ENCODE data around the gene S100P.
"Not testable (repeated sequence)": the region's sequence is repeated elsewhere in the genome, so short reads cannot be mapped to it uniquely, and the experiment has no call there.

S100P gene

DNA sequence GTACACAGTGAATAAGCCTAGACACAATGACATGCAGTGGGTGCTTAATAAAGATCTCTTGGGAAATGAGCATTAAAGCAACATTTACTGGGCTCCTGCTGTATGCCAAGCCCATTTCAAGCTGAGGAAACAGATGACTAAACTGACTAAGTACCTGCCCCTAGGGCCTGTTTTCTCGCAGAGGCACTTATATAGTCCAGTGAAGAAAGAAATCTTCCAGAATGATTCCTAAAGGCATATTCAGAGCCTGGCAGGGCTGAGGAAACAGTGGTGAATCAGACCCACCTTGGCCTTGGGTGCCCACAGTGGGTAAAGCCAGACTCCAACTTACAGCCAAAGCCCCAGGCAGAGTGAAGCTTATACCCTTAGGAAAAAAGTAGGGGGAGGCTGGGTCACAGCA is 22.0 kb upstream of the S100P start:
- in situ Hi-C loops (cut with HindIII; ENCODE audit: low pct_ligation_motif_present, low sequenced_read_pairs): no loop called here
- DNase-seq: no peak
- peaks cover 3% of the 10 kb centered on the region for H3K36me3 ChIP-seq (replicated peaks)
- no peaks in the 10 kb centered on the region for H3K27me3 ChIP-seq (replicated peaks)
- H3K4me3 ChIP-seq (ENCODE audit: low read depth, low read length): no peak overlapping the region
- H3K27ac ChIP-seq: no peak overlapping the region
- TF ChIP-seq, protein P1, sequence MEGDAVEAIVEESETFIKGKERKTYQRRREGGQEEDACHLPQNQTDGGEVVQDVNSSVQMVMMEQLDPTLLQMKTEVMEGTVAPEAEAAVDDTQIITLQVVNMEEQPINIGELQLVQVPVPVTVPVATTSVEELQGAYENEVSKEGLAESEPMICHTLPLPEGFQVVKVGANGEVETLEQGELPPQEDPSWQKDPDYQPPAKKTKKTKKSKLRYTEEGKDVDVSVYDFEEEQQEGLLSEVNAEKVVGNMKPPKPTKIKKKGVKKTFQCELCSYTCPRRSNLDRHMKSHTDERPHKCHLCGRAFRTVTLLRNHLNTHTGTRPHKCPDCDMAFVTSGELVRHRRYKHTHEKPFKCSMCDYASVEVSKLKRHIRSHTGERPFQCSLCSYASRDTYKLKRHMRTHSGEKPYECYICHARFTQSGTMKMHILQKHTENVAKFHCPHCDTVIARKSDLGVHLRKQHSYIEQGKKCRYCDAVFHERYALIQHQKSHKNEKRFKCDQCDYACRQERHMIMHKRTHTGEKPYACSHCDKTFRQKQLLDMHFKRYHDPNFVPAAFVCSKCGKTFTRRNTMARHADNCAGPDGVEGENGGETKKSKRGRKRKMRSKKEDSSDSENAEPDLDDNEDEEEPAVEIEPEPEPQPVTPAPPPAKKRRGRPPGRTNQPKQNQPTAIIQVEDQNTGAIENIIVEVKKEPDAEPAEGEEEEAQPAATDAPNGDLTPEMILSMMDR (IDR thresholded peaks at IDR 0.05; ENCODE audit: low read depth, low read length, missing control alignments): no peak

DNA sequence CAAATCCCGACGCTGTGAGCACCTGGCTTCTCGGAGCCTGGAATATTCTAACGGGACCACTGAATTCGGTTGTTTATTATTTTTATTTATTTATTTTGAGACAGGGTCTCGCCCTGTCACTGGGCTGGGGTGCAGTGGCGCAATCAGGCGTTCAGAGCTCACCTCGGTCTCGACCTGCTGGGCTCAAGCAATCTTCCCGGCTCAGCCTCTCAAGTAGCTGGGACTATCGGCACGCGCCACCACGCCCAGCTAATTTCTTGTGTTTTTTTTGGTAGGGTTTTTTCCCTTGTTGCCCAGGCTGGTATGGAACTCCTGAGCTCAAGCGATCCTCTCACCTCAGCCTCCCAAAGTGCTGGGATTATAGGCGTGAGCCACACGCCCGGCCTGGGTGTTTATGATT is 21.5 kb upstream of the S100P start:
- DNase-seq: no peak
- TF ChIP-seq, protein P1 (IDR thresholded peaks at IDR 0.05; ENCODE audit: low read depth, low read length, missing control alignments): no peak
- Histone ChIP-seq H3K36me3 (replicated peaks) (peaks cover 3% of the 10 kb centered on the region), H3K27ac (no peak overlapping the region), H3K4me3 (ENCODE audit: low read depth, low read length) (no peak overlapping the region), H3K27me3 (replicated peaks) (no peaks in the 10 kb centered on the region)
- in situ Hi-C loops (cut with HindIII; ENCODE audit: low pct_ligation_motif_present, low sequenced_read_pairs): no loop called here

DNA sequence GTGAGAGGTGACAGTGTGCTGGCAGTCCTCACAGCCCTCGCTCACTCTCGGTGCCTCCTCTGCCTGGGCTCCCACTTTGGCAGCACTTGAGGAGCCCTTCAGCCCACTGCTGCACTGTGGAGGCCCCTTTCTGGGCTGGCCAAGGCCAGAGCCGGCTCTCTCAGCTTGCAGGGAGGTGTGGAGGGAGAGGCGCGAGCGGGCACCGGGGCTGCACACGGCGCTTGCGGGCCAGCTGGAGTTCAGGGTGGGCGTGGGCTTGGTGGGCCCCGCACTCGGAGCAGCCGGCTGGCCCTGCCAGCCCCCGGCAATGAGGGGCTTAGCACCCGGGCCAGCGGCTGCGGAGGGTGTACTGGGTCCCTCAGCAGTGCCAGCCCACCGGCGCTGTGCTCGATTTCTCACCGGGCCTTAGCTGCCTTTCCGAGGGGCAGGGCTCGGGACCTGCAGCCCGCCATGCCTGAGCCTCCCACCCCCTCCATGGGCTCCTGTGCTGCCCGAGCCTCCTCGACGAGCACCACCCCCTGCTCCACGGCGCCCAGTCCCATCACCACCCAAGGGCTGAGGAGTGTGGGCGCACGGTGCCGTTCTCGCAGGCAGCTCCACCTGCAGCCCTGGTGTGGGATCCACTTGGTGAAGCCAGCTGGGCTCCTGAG is 21.0 kb upstream of the S100P start:
- H3K27ac ChIP-seq; H3K36me3 ChIP-seq (replicated peaks); H3K27me3 ChIP-seq (replicated peaks); H3K4me3 ChIP-seq (ENCODE audit: low read depth, low read length); DNase-seq; in situ Hi-C loops (cut with HindIII; ENCODE audit: low pct_ligation_motif_present, low sequenced_read_pairs): not testable (repeated sequence)

DNA sequence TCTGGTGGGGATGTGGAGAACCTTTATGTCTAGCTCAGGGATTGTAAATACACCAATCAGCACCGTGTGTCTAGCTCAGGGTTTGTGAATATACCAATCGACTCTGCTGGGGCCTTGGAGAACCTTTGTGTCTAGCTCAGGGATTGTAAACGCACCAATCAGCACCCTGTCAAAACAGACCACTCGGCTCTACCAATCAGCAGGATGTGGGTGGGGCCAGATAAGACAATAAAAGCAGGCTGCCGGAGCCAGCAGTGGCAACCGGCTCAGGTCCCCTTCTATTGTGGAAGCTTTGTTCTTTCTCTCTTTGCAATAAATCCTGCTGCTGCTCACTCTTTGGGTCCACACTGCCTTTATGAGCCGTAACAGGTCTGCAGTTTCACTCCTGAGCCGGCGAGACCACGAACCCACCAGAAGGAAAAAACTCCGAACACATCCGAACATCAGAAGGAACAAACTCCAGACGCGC is 20.5 kb upstream of the S100P start:
- H3K36me3 ChIP-seq (replicated peaks); H3K27me3 ChIP-seq (replicated peaks); in situ Hi-C loops (cut with HindIII; ENCODE audit: low pct_ligation_motif_present, low sequenced_read_pairs): not testable (repeated sequence)
- H3K4me3 ChIP-seq (ENCODE audit: low read depth, low read length): peak overlapping the region; percentile 69
- H3K27ac ChIP-seq: peak overlapping the region; percentile 15
- peak; percentile 39 for DNase-seq

DNA sequence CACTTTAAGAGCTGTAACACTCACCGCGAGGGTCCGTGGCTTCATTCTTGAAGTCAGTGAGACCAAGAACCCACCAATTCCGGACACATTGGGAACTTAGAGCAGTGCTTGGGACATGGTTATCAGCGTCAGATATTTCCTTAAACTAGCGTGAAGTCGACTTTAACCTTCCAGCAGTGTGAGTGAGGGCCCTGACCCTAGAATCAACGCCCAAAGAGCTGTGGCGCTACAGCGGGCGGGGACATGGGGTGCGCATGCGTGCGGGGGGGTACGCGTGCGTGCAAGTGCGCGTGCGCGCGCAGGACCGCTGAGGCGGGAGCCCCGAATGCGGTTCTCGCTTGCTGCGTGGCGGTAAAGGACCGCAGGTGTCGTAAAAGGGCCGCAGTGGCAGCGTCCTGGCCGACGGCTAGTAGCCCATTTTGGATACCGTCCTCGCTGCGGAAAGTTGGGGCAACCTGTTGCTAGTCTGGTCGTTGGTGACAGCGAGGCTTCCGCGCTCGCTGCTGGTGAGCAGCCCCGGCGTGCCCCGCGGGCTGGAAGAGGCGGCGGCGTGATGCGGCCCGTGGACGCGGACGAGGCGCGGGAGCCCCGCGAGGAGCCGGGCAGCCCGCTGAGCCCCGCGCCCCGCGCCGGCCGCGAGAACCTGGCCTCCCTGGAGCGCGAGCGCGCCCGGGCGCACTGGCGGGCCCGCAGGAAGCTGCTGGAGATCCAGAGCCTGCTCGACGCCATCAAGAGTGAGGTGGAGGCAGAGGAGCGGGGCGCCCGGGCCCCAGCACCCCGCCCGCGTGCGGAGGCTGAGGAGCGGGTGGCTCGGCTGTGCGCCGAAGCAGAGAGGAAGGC is 19.8 kb upstream of the S100P start:
- Histone ChIP-seq H3K27me3 (replicated peaks) (no peaks in the 10 kb centered on the region), H3K36me3 (replicated peaks) (peaks cover 3% of the 10 kb centered on the region), H3K4me3 (ENCODE audit: low read depth, low read length) (peak overlapping the region; percentile 69), H3K27ac (peak overlapping the region; percentile 15)
- DNase-seq: peak; percentile 86
- in situ Hi-C loops (cut with HindIII; ENCODE audit: low pct_ligation_motif_present, low sequenced_read_pairs): no loop called here
- TF ChIP-seq, protein P1 (IDR thresholded peaks at IDR 0.05; ENCODE audit: low read depth, low read length, missing control alignments): no peak

DNA sequence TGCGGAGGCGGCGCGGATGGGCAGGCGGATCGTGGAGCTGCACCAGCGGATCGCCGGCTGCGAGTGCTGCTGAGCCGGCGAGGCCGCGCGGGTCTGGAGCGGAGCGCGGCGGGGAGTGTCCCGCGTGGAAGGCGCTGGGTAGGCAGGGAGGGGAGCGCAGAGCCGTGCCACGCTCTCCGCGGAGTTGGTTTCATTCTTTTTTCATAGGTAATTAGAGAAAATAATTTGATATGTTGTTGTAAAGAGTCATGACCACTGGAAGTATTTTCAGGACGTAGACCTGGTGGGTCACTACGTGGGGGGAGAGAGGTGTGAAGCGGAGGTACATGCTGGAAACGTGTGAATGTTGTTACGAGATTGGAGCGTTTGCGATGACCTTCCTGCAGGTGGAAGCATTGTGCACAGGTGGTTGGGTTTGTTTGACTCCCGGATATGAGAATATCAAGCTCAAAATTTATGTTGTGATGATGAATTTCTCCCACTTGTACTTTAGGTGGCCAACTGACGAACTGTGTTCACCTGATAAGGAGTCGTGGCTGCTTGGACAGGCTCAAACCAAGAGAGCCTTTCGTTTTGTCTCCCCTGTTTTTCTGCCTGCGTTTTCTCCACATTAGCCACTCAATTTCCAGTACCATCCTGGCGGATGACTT is 19.1 kb upstream of the S100P start:
- in situ Hi-C loops (cut with HindIII; ENCODE audit: low pct_ligation_motif_present, low sequenced_read_pairs): no loop called here
- peak; percentile 7 for DNase-seq
- Histone ChIP-seq H3K27me3 (replicated peaks) (no peaks in the 10 kb centered on the region), H3K36me3 (replicated peaks) (peaks cover 3% of the 10 kb centered on the region), H3K4me3 (ENCODE audit: low read depth, low read length) (peak overlapping the region; percentile 69), H3K27ac (no peak overlapping the region)
- TF ChIP-seq, protein P1 (IDR thresholded peaks at IDR 0.05; ENCODE audit: low read depth, low read length, missing control alignments): peak; percentile 57
